ENCODE data around the gene TTLL5. TPM values are rescaled to one million over a fixed set of nuclear protein-coding genes. Genes with fewer than 3 reads are reported as not detected.

TTLL5 gene
- total RNA-seq, 2 experiments from 2014 or later: 28.9 to 43.4 TPM

DNA sequence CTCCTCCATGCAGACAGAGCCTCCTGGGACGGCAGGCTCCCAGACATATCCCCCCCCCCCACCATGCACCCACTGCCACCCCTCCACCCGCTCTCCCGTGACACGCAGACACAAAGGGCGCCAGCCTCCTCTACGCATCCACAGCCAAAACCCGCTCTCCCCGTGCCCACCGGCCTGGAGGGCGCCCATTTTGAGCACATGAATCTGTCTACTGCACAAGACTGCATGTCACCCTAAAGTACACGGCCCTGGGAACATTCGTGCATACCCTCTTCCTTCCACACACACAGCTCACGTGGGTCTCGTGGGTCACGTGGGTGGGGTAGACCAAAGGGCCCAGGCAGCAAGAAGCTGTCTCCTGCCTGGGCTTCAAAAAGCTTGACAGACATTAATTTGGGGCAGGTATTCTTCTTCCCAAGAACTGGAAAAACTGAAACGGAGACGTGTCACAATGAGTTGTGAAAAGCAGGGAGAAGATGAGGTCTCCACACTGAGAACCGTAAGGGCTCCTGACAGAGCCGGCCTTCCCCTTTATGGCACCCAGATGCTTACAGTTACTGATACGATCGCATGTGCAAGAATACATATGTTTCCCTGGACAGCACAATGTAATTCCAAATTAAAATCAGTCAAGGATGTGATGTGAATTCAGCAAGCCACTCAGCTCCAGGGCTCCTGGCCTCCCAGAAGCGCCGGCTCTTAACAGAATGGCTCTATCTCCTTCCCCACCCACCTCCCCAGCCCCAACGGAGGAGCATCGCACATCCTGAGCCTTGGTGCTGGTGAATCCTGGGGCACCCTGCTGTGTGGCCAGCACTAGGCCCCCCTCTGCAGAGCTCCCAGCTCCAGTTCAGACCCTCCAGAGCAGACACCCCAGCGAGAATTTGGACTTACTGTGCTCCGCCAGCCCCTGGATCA lies 318.9 kb downstream of the TTLL5 start:
- Mint-ChIP-seq H3K4me3 (no peak overlapping the region), H3K27me3 (peaks cover 3% of the 10 kb centered on the region), H3K36me3 (no peaks in the 10 kb centered on the region), H3K27ac (no peak overlapping the region), H3K9me3 (ENCODE audit: low read depth) (no peaks in the 10 kb centered on the region), H3K4me1 (peaks cover 31% of the 10 kb centered on the region)
- DNase-seq (no peak), ATAC-seq (no peak)
- CTCF ChIA-PET: interaction anchor here (0.7 to 10.6 kb wide), 9 partner anchors 10 to 402 kb away, joined by 3 to 187 read pairs (median 4); partner anchors contain the start of gene FLVCR2

DNA sequence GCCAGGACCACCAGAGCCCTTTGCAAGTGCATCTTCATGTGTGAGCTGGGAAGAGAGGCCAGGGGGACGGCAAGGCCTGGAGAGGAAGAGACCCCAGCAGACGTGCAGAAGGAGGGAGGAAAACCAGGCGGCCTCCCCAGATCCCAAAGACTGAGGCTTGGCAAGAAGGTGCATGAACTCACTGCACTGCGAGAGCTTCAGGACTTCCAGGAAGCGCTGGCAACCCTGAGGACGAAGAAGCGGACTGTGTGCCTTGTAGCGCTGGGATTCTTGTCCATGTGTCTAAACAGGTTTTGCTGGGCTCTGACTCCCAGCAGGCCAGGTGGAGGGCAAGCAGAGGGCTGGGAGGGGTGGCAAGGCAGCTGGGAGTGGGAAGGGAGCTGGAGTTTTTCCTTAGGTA lies 319.8 kb downstream of the TTLL5 start:
- DNase-seq: no peak
- H3K27me3 Mint-ChIP-seq: peaks cover 3% of the 10 kb centered on the region
- CTCF ChIA-PET: interaction anchor here (0.9 to 10.6 kb wide), 6 partner anchors 13 to 403 kb away, joined by 3 to 187 read pairs (median 28); partner anchors contain the start of gene FLVCR2
- H3K36me3 Mint-ChIP-seq: no peaks in the 10 kb centered on the region
- no peak for ATAC-seq
- no peaks in the 10 kb centered on the region for H3K9me3 Mint-ChIP-seq (ENCODE audit: low read depth)
- H3K27ac Mint-ChIP-seq: no peak overlapping the region
- peaks cover 34% of the 10 kb centered on the region for H3K4me1 Mint-ChIP-seq
- peak overlapping the region; percentile 79 for H3K4me3 Mint-ChIP-seq

DNA sequence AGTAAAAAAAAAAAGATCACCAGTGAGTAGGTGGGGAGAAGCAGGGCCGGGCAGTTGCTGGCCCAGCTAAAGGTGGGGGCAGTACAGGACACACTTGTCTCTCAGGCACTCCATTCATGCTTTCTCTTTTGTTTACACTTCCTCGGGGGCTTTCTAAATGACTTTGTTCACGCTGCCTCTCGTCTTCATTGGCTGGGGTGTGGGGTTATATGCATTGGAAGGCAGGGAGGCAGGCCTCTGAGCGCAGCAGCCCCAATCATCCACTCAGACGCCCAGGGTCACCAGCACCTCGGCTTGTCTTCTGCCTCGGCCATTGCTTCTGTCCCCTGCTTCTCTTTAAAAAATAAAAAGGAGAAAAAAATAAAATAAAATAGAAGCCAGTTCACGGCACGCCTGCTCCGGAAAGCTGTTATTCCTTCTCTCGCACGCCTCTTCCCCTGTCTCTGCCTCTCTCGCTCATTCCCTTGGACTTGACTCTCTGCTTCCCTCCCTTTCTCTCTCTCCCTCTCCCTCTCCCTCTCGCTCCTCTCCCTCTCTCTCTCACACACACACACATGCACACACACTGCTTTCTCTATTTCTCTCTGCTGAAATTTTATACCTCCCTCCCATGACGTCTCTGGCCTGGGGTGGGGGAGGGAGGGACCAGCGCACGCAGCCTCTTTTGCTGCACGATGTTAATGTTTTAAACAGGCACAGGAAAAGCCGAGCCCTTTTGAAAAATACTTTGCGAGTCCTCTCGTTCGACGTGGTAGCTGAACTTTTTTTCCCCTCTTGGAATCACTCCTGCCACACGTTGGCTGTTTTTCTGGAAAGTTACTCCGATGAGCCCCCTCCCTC lies 320.6 kb downstream of the TTLL5 start, which contains the start of gene TGFB3:
TGFB3 (minus strand) TSS at position 570 of the 840 bp plus-strand sequence. CDS start 1,102 bp downstream, outside the sequence.
- H3K4me1 Mint-ChIP-seq: peaks cover 40% of the 10 kb centered on the region
- CTCF ChIA-PET: interaction anchor here (0.9 to 10.6 kb wide), 12 partner anchors 11 to 404 kb away, joined by 3 to 187 read pairs (median 6); partner anchors contain the start of gene FLVCR2
- DNase-seq (peak; percentile 73), ATAC-seq (peak; percentile 57)
- H3K27me3 Mint-ChIP-seq: peaks cover 3% of the 10 kb centered on the region
- H3K4me3 Mint-ChIP-seq: peak within 1 kb of the TSS; percentile 79
- peak within 1 kb of the TSS; percentile 78 for H3K27ac Mint-ChIP-seq
- H3K36me3 Mint-ChIP-seq: no peaks in the 10 kb centered on the region
- no peaks in the 10 kb centered on the region for H3K9me3 Mint-ChIP-seq (ENCODE audit: low read depth)

DNA sequence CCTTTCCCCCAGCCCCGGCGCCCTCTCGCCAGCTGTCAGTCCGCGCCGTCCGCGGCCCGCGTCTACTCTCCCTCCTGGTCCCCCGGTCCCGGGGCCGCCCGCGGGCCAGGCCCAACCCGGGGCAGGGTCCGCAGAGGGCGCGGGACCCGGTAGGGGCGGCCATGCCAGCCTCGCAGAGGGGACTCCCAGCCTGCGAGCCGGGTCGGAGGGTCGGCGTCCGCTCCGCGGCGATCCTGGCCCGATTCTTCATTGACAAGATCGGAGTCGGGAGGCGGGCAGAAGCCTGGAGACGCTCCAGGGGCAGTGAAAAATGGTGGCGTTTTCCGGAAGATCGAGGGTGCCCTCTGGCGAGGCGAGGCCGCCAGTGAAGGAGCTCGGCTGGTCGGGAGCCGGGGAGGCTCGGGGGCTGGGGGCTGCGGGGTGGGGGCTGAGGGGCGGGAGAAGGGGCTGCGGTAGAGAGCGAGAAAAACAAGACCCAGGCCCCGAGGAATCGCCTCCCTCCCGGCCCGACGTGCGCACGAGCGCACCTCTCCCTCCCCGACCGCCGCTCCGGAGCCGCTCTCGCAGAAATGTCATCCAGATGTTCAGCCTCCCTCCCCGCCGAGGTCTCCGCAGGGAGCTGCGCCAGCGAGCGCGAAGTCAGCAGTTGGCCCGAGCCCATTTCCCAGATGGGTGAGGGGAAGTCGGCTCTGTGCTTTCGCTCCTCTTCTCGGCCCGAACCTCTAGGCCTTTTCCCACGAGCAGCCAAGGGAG lies 321.4 kb downstream of the TTLL5 start:
- peak; percentile 74 for ATAC-seq
- Mint-ChIP-seq H3K27ac (peak overlapping the region; percentile 78), H3K4me3 (peak overlapping the region; percentile 79), H3K4me1 (peaks cover 42% of the 10 kb centered on the region), H3K9me3 (ENCODE audit: low read depth) (no peaks in the 10 kb centered on the region), H3K36me3 (no peaks in the 10 kb centered on the region), H3K27me3 (peaks cover 3% of the 10 kb centered on the region)
- peak; percentile 79 for DNase-seq
- CTCF ChIA-PET: interaction anchor here (0.6 to 10.6 kb wide), 24 partner anchors 10 to 421 kb away, joined by 3 to 187 read pairs (median 5); partner anchors contain the start of genes ERG28, FLVCR2 and TTLL5

DNA sequence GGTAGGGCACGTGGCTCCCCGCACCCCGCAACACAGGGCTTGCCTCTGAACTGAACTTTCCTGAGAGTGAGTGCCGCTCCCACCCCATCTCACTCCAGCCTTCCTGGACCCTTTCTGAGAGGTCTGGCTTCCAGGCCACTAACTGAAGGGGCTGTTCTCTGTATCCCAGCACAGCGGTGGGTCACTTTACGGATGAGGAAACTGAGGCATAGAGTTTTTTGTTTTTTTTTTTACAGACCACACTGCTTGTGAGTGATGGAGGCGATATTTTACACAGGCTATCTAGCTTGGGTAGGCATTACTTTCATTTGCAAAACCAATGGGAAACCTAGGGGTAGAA lies 321.9 kb downstream of the TTLL5 start:
- peak; percentile 1 for ATAC-seq
- Mint-ChIP-seq H3K27me3 (peaks cover 3% of the 10 kb centered on the region), H3K36me3 (no peaks in the 10 kb centered on the region), H3K9me3 (ENCODE audit: low read depth) (no peaks in the 10 kb centered on the region), H3K4me1 (peaks cover 42% of the 10 kb centered on the region), H3K27ac (no peak overlapping the region), H3K4me3 (peak overlapping the region; percentile 79)
- DNase-seq: no peak
- CTCF ChIA-PET: interaction anchor here (0.6 to 10.6 kb wide), 24 partner anchors 10 to 422 kb away, joined by 3 to 187 read pairs (median 5); partner anchors contain the start of genes ERG28, FLVCR2 and TTLL5

DNA sequence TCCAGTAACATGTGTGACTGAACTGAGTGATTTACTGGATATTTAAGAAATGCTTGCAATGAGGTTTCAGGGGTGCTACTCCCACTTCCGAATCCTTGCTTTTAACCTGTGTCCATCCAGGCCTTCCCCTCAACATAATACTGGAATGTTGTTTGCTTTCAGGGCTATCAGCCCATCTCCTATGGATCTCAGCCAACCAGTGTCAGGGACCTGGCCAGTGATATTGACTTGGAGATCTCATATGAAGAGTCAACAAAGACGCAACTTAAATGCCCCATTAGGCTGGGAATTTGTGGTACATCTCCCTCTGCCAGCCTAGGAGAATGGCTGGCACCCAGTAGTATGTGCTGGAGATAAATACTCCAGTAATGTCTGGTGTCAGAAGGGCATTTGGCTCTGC lies 323.6 kb downstream of the TTLL5 start:
- Mint-ChIP-seq H3K4me1 (peaks cover 29% of the 10 kb centered on the region), H3K36me3 (no peaks in the 10 kb centered on the region), H3K27ac (no peak overlapping the region), H3K27me3 (peaks cover 3% of the 10 kb centered on the region), H3K9me3 (ENCODE audit: low read depth) (no peaks in the 10 kb centered on the region), H3K4me3 (no peak overlapping the region)
- ATAC-seq (no peak), DNase-seq (no peak)
- CTCF ChIA-PET: interaction anchor here (8.3 to 10.6 kb wide), 2 partner anchors 78 to 274 kb away, joined by 118 to 187 read pairs; no protein-coding TSS in a partner anchor

DNA sequence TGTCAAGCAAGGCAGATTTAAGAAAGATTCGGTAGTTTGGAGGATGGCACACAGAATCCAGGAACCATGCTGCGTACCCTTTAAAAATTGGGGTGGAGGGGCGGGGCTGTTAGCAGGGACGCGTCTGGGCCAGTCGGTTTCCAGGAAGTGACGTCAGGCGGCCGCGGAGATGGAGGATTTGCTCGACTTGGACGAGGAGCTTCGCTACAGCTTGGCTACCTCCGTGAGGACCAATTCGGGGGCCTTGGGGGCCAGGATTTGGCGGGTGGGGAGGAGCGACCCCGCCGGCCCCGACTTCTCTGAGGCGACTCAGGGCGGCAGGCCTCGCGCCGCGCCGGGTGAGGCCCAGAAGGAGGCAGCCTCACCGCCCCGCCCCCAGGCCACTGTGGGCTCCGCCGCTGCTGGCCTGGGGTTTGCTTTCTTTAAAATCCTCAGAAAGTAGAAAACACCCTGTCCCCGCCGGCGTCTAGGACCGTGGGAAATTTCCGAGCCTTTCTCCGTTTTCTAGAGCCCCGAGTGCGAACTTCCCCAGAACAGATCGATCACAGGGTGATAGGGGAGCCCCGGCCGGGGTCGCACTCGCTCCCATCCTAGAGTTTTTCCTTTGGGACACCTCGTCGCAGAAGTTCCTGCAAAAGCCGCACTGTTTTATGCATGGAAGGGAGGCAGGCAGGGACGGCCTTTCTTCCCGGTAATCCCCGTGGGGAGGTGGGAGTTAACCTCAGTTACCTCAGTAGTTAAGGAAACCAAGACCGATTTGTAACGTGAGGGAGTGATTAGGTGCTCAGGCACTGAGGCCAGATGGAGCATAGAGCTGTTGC lies 324.8 kb downstream of the TTLL5 start, which contains the start of gene IFT43:
IFT43 (plus strand) TSS at position 146 of the 821 bp plus-strand sequence; CDS start at position 170, 24 bp downstream.
- Mint-ChIP-seq H3K4me1 (peaks cover 25% of the 10 kb centered on the region), H3K4me3 (peak within 1 kb of the TSS; percentile 75), H3K27ac (peak within 1 kb of the TSS; percentile 54), H3K27me3 (peaks cover 3% of the 10 kb centered on the region), H3K36me3 (no peaks in the 10 kb centered on the region), H3K9me3 (ENCODE audit: low read depth) (no peaks in the 10 kb centered on the region)
- CTCF ChIA-PET: interaction anchor here (0.5 to 10.6 kb wide), 6 partner anchors 9 to 408 kb away, joined by 3 to 187 read pairs (median 4); no protein-coding TSS in a partner anchor
- DNase-seq (peak; percentile 95), ATAC-seq (peak; percentile 71)

DNA sequence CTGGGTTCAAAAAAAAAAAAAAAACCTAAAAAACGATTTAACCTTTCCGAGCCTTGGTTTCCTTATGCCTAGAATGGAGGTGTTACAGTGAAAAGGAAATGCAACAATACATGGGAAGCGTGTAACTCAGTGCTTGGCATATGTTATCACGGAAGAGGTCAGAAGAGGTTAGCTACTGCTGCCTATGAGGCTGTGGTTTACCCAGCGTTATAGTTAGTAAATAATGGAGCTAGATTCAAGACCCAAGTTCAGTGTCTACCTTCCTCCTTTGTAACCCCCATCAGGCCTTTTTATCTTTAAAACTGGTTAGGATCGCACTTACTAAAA lies 325.4 kb downstream of the TTLL5 start:
- ATAC-seq: no peak
- CTCF ChIA-PET: interaction anchor here (1.0 to 10.6 kb wide), 3 partner anchors 10 to 276 kb away, joined by 3 to 187 read pairs (median 118); no protein-coding TSS in a partner anchor
- no peak overlapping the region for H3K27ac Mint-ChIP-seq
- peak overlapping the region; percentile 75 for H3K4me3 Mint-ChIP-seq
- no peaks in the 10 kb centered on the region for H3K36me3 Mint-ChIP-seq
- no peak for DNase-seq
- peaks cover 3% of the 10 kb centered on the region for H3K27me3 Mint-ChIP-seq
- H3K4me1 Mint-ChIP-seq: peaks cover 20% of the 10 kb centered on the region
- no peaks in the 10 kb centered on the region for H3K9me3 Mint-ChIP-seq (ENCODE audit: low read depth)

DNA sequence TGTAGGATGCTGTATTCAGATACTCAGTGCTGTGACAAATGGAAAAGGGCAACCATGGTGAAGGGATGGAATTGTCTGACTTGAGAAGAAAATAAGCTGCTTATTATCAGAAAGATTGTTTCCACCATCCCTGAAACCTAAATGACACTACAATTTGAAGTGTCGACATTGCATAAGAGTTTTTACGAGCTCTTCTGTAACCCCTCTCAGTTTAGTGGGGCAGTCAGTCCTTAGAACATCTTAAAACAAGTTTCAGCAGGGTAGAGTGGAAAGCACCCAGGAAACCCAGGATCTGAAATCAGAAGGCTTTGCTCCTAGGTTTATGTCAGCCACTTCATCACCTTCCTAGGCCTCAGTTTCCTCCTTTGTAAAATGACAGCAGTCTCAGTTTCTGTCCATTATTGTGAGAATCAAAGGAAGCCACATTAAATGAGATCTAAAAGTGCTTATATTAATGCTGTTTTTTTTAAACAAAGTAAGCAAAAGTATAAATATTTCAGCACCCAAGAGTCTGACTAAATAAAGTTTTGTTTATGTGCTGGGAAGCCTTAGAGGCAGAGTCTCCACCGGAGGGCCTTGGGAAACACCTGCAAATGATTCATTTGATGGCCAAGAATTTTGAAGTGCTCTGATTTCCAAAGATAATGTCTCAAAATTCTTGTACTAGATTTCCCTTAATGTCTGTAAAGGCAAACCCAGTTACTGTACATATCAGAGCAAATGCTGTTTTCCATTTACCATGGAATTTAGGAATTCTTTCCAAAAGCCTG lies 326.3 kb downstream of the TTLL5 start:
- Mint-ChIP-seq H3K4me3 (no peak overlapping the region), H3K27me3 (peaks cover 3% of the 10 kb centered on the region), H3K9me3 (ENCODE audit: low read depth) (no peaks in the 10 kb centered on the region), H3K4me1 (peaks cover 15% of the 10 kb centered on the region), H3K36me3 (no peaks in the 10 kb centered on the region), H3K27ac (no peak overlapping the region)
- CTCF ChIA-PET: interaction anchor here (10.6 kb wide), 1 partner anchor 277 kb away, joined by 187 read pairs; no protein-coding TSS in a partner anchor
- DNase-seq (no peak), ATAC-seq (no peak)

DNA sequence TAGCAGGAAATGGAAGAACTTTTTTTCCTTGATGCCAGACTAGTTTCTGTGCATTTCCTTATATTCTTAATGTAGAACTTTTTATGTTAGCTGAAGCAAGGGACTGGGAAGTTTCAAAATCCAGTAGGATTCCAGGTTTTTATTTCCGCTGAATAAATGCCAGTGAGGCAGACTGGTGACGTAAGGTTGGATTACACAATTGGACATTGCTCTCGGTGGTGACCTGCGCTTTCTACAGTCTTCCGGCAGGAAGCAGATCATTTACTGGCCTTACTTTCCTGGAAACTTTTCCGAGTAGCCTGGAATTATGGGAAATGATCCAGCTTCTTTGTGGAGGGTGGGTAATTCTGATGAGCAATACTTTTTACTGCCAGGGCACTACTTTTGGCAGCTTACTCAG lies 328.1 kb downstream of the TTLL5 start:
- Mint-ChIP-seq H3K27me3 (no peaks in the 10 kb centered on the region), H3K36me3 (no peaks in the 10 kb centered on the region), H3K9me3 (ENCODE audit: low read depth) (no peaks in the 10 kb centered on the region), H3K4me3 (no peak overlapping the region), H3K4me1 (peaks cover 17% of the 10 kb centered on the region), H3K27ac (no peak overlapping the region)
- CTCF ChIA-PET: interaction anchor here (0.8 kb wide), 1 partner anchor 280 kb away, joined by 3 read pairs; no protein-coding TSS in a partner anchor
- DNase-seq: no peak
- no peak for ATAC-seq

DNA sequence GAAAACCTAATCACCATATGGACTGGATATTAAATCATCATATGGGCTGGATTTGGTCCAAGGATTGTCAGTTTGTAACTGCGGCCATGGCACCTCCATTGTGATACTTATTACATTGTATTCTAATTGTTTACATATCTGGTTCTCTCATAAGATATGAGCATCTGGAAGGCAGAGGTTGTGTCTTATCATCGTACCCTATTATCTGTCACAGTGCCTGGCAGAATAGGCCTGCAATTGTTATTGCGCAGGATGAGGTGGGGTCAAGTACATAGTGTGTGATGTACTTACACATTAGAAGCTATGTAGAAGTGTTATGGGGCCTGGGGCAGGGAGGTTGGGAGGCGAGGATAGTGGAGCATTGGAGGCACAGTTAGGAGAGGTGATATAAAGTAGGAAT lies 329.3 kb downstream of the TTLL5 start:
- no peak for DNase-seq
- Mint-ChIP-seq H3K36me3 (no peaks in the 10 kb centered on the region), H3K4me1 (peaks cover 22% of the 10 kb centered on the region), H3K9me3 (ENCODE audit: low read depth) (no peaks in the 10 kb centered on the region), H3K27me3 (no peaks in the 10 kb centered on the region), H3K4me3 (no peak overlapping the region), H3K27ac (no peak overlapping the region)
- no peak for ATAC-seq
- CTCF ChIA-PET: interaction anchor here (1.0 to 1.5 kb wide), 2 partner anchors 10 to 84 kb away, joined by 3 read pairs; no protein-coding TSS in a partner anchor
